Testis (tissue), 3 donors: ENCODE results near the gene SAP30BP. TPM values are rescaled to one million over a fixed set of nuclear protein-coding genes. Genes with fewer than 3 reads are reported as not detected.

Experiments used
- DNase-seq: peaks from one replicate; pipeline ENCODE4 v3.0.0-alpha.2; 2019
- H3K27ac ChIP-seq, 2 donors: fragments of 200-600 bp; sonication (generic); one replicate each; pipeline ENCODE4 v1.5.1; 2019
- H3K27me3 ChIP-seq: fragments of 200-600 bp; sonication (generic); one replicate; pipeline ENCODE4 v1.5.1; 2019
- H3K36me3 ChIP-seq: fragments of 200-600 bp; sonication (generic); one replicate; pipeline ENCODE4 v1.5.1; 2017; ENCODE audit warnings: low read depth; ENCODE audit errors: missing control alignments
- H3K4me1 ChIP-seq: fragments of 200-600 bp; sonication (generic); one replicate; pipeline ENCODE4 v1.5.1; 2019
- H3K4me3 ChIP-seq, 2 donors: fragments of 200-600 bp; sonication (generic); one replicate each; pipeline ENCODE4 v1.5.1; 2017 to 2019
- H3K9me3 ChIP-seq: fragments of 200-600 bp; sonication (generic); one replicate; pipeline ENCODE4 v1.5.1; 2017
- CTCF ChIP-seq, 3 experiments: fragments of 450-650 bp in 2 of 3; fragments of 200-600 bp in 1 of 3; sonication (generic) in 1 of 3; IDR thresholded peaks; one replicate each; pipeline ENCODE4 v1.5.1; 2016 to 2019; ENCODE audit warnings: antibody characterized with exemption in 3 of 3, mild to moderate bottlenecking in 2 of 3, moderate library complexity in 1 of 3
- POLR2A ChIP-seq: fragments of 450-650 bp; IDR thresholded peaks from one replicate; pipeline ENCODE4 v1.6.1; 2017; ENCODE audit warnings: antibody characterized with exemption, mild to moderate bottlenecking, moderate library complexity
- WGBS, 2 donors: methylation state at CpG; one replicate each; pipeline ENCODE4 v1.1.5; 2018; 5-methylcytosine and 5-hydroxymethylcytosine counted together
- intact Hi-C: fragments of 100-400 bp; cut with DNase I; formaldehyde crosslinking; loops from one replicate; pipeline ENCODE4 v1.15.1; 2023; ENCODE audit warnings: low total_unique reads
- polyA plus RNA-seq: library from polyadenylated mRNA; stranded (reverse); fragments of 350-450 nt; fragmentation: Illumina TruSeq; extraction: RNeasy Lipid Tissue Mini Kit (QIAGEN cat#74804); gene quantifications from one replicate; pipeline ENCODE4 v1.2.3, GENCODE V29; 2014; ENCODE audit warnings: low read depth, low replicate concordance; ENCODE audit not compliant: insufficient read depth
- total RNA-seq, 2 donors: library from RNA; depleted of rRNA; stranded (reverse); fragments of >200 nt; gene quantifications; one replicate each; pipeline ENCODE4 v1.2.3, GENCODE V29; 2016

The SAP30BP gene
- total and polyA plus RNA-seq, 3 donors from 2014 or later = 78.4 to 95.9 (median 86.9) TPM

DNA sequence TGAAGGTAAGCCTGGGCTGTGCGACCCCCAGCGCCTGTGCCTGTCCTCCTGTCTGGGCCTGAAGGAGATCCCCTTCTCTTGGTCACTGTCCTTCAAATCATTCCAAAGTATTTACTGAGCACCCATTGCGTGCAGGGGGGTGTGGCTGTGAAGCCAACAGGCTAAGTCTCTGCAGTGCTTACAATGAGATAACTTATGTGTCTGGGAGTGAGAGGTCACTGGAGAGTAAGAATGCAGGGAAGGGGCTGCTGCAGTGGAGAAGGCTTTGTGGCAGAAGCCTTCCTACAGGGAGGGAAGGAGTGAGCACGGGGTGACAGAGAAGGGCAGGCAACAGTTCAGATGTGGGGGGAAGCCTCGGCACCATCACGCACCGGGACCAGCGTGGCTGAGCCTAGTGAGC, 45.1 kb upstream of the SAP30BP start:
- no peak for DNase-seq
- intact Hi-C loops = no loop called here

DNA sequence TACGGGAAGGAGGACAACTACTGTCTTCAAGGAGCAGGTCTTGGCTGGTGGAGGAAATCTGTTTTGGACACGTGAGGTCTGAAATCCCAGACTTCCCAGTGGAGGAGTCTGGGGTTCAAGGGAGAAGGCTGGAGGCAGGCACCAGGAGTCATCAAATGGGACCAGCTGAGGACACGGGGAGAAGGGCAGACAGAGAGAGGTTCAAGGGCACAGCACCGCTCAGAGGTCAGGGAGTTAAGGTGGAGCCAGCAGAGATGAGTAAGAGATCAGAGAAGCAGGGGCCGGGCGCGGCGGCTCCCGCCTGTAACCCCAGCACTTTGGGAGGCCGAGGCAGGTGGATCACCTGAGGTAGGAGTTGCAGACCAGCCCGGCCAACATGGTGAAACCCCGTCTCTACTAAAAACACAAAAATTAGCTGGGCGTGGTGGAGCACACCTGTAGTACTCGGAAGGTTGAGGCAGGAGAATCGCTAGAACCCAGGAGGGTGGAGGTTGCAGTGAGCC, 44.3 kb upstream of the SAP30BP start:
- H3K27me3 ChIP-seq = no peaks in the 10 kb centered on the region
- no peaks in the 10 kb centered on the region for H3K36me3 ChIP-seq
- H3K4me3 ChIP-seq = no peak overlapping the region
- no peak for TF ChIP-seq CTCF (IDR thresholded peaks at IDR 0.05)
- no peak for TF ChIP-seq POLR2A
- H3K27ac ChIP-seq = no peak overlapping the region
- H3K9me3 ChIP-seq = no peaks in the 10 kb centered on the region
- H3K4me1 ChIP-seq = no peaks in the 10 kb centered on the region
- DNase-seq = no peak
- intact Hi-C loops = no loop called here
- 82 to 88% methylated on average over 15 of the region's 15 CpGs for WGBS, 2 donors

More for the DNA sequence above, 45.1 kb upstream of the SAP30BP start:
- no peaks in the 10 kb centered on the region for H3K27me3 ChIP-seq
- TF ChIP-seq POLR2A = no peak
- TF ChIP-seq CTCF (IDR thresholded peaks at IDR 0.05) = no peak
- H3K4me1 ChIP-seq = no peaks in the 10 kb centered on the region
- WGBS, 2 donors = 82 to 88% methylated on average over 8 of the region's 8 CpGs
- no peaks in the 10 kb centered on the region for H3K36me3 ChIP-seq
- no peak overlapping the region for H3K4me3 ChIP-seq
- no peaks in the 10 kb centered on the region for H3K9me3 ChIP-seq
- H3K27ac ChIP-seq = no peak overlapping the region

GRCh38 chr17:75623386-75623785, 43.8 kb upstream of the SAP30BP start:
- no peaks in the 10 kb centered on the region for H3K36me3 ChIP-seq
- no peak overlapping the region for H3K4me3 ChIP-seq
- no peaks in the 10 kb centered on the region for H3K27me3 ChIP-seq
- no peak overlapping the region for H3K27ac ChIP-seq
- intact Hi-C loops = no loop called here
- no peak for DNase-seq
- no peaks in the 10 kb centered on the region for H3K4me1 ChIP-seq
- no peaks in the 10 kb centered on the region for H3K9me3 ChIP-seq
- no peak for TF ChIP-seq POLR2A
- no peak for TF ChIP-seq CTCF (IDR thresholded peaks at IDR 0.05)
- WGBS, 2 donors = 78 to 86% methylated on average over 9 of the region's 9 CpGs

GRCh38 chr17:75624021-75624420, 43.1 kb upstream of the SAP30BP start:
- Histone ChIP-seq H3K27me3 (no peaks in the 10 kb centered on the region), H3K4me1 (no peaks in the 10 kb centered on the region), H3K9me3 (no peaks in the 10 kb centered on the region), H3K27ac (no peak overlapping the region), H3K4me3 (no peak overlapping the region), H3K36me3 (no peaks in the 10 kb centered on the region)
- intact Hi-C loops = no loop called here
- 75 to 93% methylated on average over 4 to 12 of the region's 12 CpGs for WGBS, 2 donors
- DNase-seq = no peak
- TF ChIP-seq POLR2A (no peak), CTCF (IDR thresholded peaks at IDR 0.05) (no peak)

DNA sequence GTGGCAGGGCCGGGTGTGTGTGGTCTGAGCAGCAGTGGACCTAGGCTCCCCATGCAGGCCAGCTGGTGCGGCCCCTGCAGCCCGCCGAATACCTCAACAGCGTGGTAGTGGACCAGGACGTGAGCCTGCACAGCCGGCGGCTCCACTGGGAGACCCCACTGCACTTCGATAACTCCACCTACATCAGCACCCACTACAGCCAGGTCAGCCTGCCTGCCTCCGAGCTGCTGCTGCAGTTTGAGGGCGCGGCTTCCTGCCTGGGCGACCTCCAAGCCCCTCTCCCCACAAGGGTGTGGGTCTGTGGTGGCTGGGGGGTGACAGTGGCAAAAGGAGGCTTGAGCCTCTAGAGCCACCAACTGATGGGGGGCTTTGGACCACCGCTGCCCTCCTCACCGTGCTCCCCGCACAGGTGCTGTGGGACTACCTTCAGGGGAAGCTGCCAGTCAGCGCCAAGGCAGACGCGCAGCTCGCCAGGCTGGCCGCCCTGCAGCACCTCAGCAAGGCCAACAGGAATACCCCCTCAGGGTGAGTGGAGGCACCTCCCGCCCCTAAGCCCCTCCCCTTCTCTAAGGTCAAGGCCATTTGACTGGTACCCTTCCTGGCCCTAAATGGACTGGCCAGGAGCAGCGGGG, 42.3 kb upstream of the SAP30BP start:
- TF ChIP-seq POLR2A (no peak), CTCF (IDR thresholded peaks at IDR 0.05) (no peak)
- Histone ChIP-seq H3K27me3 (no peaks in the 10 kb centered on the region), H3K4me3 (no peak overlapping the region), H3K4me1 (no peaks in the 10 kb centered on the region), H3K27ac (no peak overlapping the region), H3K36me3 (no peaks in the 10 kb centered on the region), H3K9me3 (no peaks in the 10 kb centered on the region)
- intact Hi-C loops = no loop called here
- no peak for DNase-seq
- WGBS, 2 donors = 85 to 92% methylated on average over 5 to 23 of the region's 23 CpGs
